Breast epithelium (tissue), 3 donors: ENCODE data around the gene DBN1.

ENCODE experiments used
- CTCF ChIP-seq, 3 donors: fragments of 450-650 bp; IDR thresholded peaks; one replicate each; pipeline ENCODE4 v1.5.1; 2016 to 2017; ENCODE audit warnings: antibody characterized with exemption in 3 of 3, mild to moderate bottlenecking in 3 of 3, moderate library complexity in 3 of 3
- POLR2A ChIP-seq: fragments of 450-650 bp; IDR thresholded peaks from one replicate; pipeline ENCODE4 v1.6.1; 2016; ENCODE audit warnings: antibody characterized with exemption, mild to moderate bottlenecking, moderate library complexity
- POLR2AphosphoS5 ChIP-seq, 3 donors: sonication (generic); formaldehyde crosslinking; IDR thresholded peaks; one replicate each; pipeline ENCODE4 v1.6.1; 2017; ENCODE audit warnings: antibody characterized with exemption in 3 of 3

- TF ChIP-seq CTCF (IDR thresholded peaks at IDR 0.05) (no peak), POLR2A (no peak), POLR2AphosphoS5 (IDR thresholded peaks at IDR 0.05) (no peak)
Observed at GRCh38 chr5:177490311-177490991, 17.0 kb upstream of the DBN1 start.
